Fibroblast of lung (primary cell): ENCODE measurements around the gene TOX4. TPM values are rescaled to one million over a fixed set of nuclear protein-coding genes. Genes with fewer than 3 reads are reported as not detected.

Experiments
- DNase-seq, 2 donors: peaks; one replicate each; pipeline versions ENCODE4 v3.0.0 to v3.0.0-alpha.2; 2010; ENCODE audit warnings: low read depth in 2 of 2
- H2AFZ ChIP-seq: 2 replicates; pipeline ENCODE4 v1.5.1; 2012; ENCODE audit warnings: low read length, control low read depth, inconsistent platforms
- H3K27ac ChIP-seq: 2 replicates; pipeline ENCODE4 v1.5.1; 2011; ENCODE audit warnings: low read length, control low read depth; ENCODE audit not compliant: insufficient read depth
- H3K27me3 ChIP-seq: 2 replicates; pipeline ENCODE4 v1.5.1; 2011; ENCODE audit warnings: mild to moderate bottlenecking, low read length; ENCODE audit not compliant: control insufficient read depth, insufficient read depth
- H3K36me3 ChIP-seq: 2 replicates; pipeline ENCODE4 v1.5.1; 2011; ENCODE audit warnings: low read length; ENCODE audit not compliant: control insufficient read depth, insufficient read depth
- H3K4me1 ChIP-seq: 2 replicates; pipeline ENCODE4 v1.5.1; 2011; ENCODE audit warnings: low read length; ENCODE audit not compliant: control insufficient read depth, insufficient read depth; ENCODE audit errors: extremely low read depth
- H3K4me2 ChIP-seq: 2 replicates; pipeline ENCODE4 v1.5.1; 2011; ENCODE audit warnings: low read length, control low read depth; ENCODE audit not compliant: insufficient read depth; ENCODE audit errors: extremely low read depth
- H3K4me3 ChIP-seq, 4 experiments: fragments of 200-600 bp in 1 of 4; sonication (generic) in 1 of 4; replicated peaks in 1 of 4; 2 replicates each; pipeline ENCODE4 v1.5.1; 2011 to 2016; ENCODE audit warnings: low read length in 4 of 4, low read depth in 3 of 4, mild to moderate bottlenecking in 3 of 4, control low read depth in 2 of 4, inconsistent platforms in 1 of 4, mixed read lengths in 1 of 4; ENCODE audit not compliant: insufficient read depth in 1 of 4; ENCODE audit errors: control extremely low read depth in 1 of 4
- H3K79me2 ChIP-seq: 2 replicates; pipeline ENCODE4 v1.5.1; 2012; ENCODE audit warnings: mild to moderate bottlenecking, low read length, inconsistent platforms; ENCODE audit not compliant: control insufficient read depth, insufficient read depth
- H3K9ac ChIP-seq: 2 replicates; pipeline ENCODE4 v1.5.1; 2011; ENCODE audit warnings: mild to moderate bottlenecking, low read length, control low read depth; ENCODE audit not compliant: insufficient read depth
- H3K9me3 ChIP-seq: 2 replicates; pipeline ENCODE4 v1.5.1; 2012; ENCODE audit warnings: low read depth, low read length; ENCODE audit not compliant: control insufficient read depth, insufficient read depth
- H4K20me1 ChIP-seq: 2 replicates; pipeline ENCODE4 v1.5.1; 2011; ENCODE audit warnings: low read length; ENCODE audit not compliant: control insufficient read depth, insufficient read depth; ENCODE audit errors: extremely low read depth
- EZH2 ChIP-seq: IDR thresholded peaks from 2 replicates; pipeline ENCODE4 v1.5.1; 2012; ENCODE audit warnings: low read length, control low read depth, mild to moderate bottlenecking; ENCODE audit errors: missing control alignments
- polyA plus RNA-seq, 2 donors: library from polyadenylated mRNA; depleted of rRNA in 1 of 2; stranded (reverse) in 1 of 2; unstranded in 1 of 2; fragments of >200 nt; gene quantifications; 2 replicates each; pipeline ENCODE4 v1.2.1, GENCODE V29; 2011 to 2012; ENCODE audit warnings: missing spikeins in 1 of 2
- total RNA-seq: library from RNA; depleted of rRNA; stranded (reverse); fragments of >200 nt; gene quantifications from 2 replicates; pipeline ENCODE4 v1.2.1, GENCODE V29; 2014
- TF ChIP-seq, protein P1 (sequence below), 2 donors: IDR thresholded peaks in 1 of 2; conservative IDR thresholded peaks in 1 of 2; 1 replicate in 1 of 2; 2 replicates in 1 of 2; pipeline ENCODE4 v1.5.1; 2011 to 2012; ENCODE audit warnings: low read length in 2 of 2, control low read depth in 1 of 2, inconsistent platforms in 1 of 2, low read depth in 1 of 2, mild to moderate bottlenecking in 1 of 2

TOX4 gene
- total and polyA plus RNA-seq, 2 donors (not counting 1 experiment from before 2014, with no cell fraction given), result 30.6 to 86.1 TPM

GRCh38 chr14:21534576-21534975, 57.6 kb downstream of the TOX4 start:
- H3K4me2 ChIP-seq, result no peak overlapping the region
- H3K9ac ChIP-seq, result no peak overlapping the region
- H3K79me2 ChIP-seq, result no peaks in the 10 kb centered on the region
- no peak overlapping the region for H2AFZ ChIP-seq
- H3K36me3 ChIP-seq, result no peaks in the 10 kb centered on the region
- no peaks in the 10 kb centered on the region for H4K20me1 ChIP-seq
- TF ChIP-seq, protein P1, sequence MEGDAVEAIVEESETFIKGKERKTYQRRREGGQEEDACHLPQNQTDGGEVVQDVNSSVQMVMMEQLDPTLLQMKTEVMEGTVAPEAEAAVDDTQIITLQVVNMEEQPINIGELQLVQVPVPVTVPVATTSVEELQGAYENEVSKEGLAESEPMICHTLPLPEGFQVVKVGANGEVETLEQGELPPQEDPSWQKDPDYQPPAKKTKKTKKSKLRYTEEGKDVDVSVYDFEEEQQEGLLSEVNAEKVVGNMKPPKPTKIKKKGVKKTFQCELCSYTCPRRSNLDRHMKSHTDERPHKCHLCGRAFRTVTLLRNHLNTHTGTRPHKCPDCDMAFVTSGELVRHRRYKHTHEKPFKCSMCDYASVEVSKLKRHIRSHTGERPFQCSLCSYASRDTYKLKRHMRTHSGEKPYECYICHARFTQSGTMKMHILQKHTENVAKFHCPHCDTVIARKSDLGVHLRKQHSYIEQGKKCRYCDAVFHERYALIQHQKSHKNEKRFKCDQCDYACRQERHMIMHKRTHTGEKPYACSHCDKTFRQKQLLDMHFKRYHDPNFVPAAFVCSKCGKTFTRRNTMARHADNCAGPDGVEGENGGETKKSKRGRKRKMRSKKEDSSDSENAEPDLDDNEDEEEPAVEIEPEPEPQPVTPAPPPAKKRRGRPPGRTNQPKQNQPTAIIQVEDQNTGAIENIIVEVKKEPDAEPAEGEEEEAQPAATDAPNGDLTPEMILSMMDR (conservative IDR thresholded peaks at IDR 0.05 in 1 of 2, IDR thresholded peaks at IDR 0.05 in 1 of 2; ENCODE audit: low read depth in 1 of 2, low read length in 2 of 2), result no peak
- TF ChIP-seq EZH2, result no peak
- H3K4me3 ChIP-seq, result no peak overlapping the region
- H3K27ac ChIP-seq, result no peak overlapping the region
- H3K27me3 ChIP-seq, result peaks cover 37% of the 10 kb centered on the region
- no peak for DNase-seq
- no peaks in the 10 kb centered on the region for H3K4me1 ChIP-seq
- H3K9me3 ChIP-seq, result no peaks in the 10 kb centered on the region

DNA sequence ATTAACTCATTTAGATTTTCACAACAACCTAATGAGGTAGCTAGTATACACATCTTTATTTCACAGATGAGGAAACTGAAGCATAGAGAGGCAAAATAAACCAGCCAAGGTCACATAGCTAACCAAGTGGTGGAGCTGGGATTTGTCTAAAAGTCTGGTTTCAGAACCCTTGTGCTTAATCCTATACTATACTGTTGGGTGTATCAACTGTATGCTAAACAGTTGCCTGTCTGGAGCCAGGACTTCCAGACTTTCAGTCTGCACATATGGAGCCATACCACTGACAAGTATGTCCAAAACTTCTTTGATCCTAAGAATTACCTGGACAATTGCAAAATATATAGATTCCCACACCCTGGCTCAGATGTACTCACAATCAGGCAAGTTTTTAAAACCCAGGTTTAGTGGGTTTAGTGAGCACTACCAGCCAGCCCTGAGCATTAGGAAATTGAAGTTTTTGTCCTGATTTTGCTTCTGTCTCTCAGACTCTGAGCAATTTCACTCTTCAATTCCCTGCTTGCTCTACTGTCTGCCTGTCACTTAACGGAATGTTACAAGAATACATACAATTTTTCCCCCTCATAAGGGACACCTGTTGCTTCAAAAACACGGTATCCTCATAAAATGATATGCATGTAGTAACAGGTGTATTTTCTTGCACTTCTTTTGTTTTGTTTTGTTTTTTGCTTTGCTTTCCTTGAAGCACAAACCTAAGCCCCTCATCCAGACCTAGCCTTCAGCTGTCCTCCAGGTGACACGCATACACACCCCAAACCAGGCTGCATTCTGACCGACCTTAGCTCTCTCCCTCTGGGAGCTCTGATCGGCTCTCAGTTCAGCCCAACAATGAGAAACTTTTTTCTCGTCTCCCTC, 58.8 kb downstream of the TOX4 start:
- no peak overlapping the region for H3K4me2 ChIP-seq
- no peaks in the 10 kb centered on the region for H3K36me3 ChIP-seq
- no peaks in the 10 kb centered on the region for H3K9me3 ChIP-seq
- no peaks in the 10 kb centered on the region for H3K79me2 ChIP-seq
- H3K27ac ChIP-seq, result no peak overlapping the region
- no peak overlapping the region for H3K9ac ChIP-seq
- H3K27me3 ChIP-seq, result peaks cover 37% of the 10 kb centered on the region
- no peaks in the 10 kb centered on the region for H4K20me1 ChIP-seq
- TF ChIP-seq, protein P1 (conservative IDR thresholded peaks at IDR 0.05 in 1 of 2, IDR thresholded peaks at IDR 0.05 in 1 of 2; ENCODE audit: low read depth in 1 of 2, low read length in 2 of 2), result no peak
- TF ChIP-seq EZH2, result peak; percentile 66
- H2AFZ ChIP-seq, result no peak overlapping the region
- H3K4me3 ChIP-seq, result no peak overlapping the region
- no peaks in the 10 kb centered on the region for H3K4me1 ChIP-seq
- no peak for DNase-seq

DNA sequence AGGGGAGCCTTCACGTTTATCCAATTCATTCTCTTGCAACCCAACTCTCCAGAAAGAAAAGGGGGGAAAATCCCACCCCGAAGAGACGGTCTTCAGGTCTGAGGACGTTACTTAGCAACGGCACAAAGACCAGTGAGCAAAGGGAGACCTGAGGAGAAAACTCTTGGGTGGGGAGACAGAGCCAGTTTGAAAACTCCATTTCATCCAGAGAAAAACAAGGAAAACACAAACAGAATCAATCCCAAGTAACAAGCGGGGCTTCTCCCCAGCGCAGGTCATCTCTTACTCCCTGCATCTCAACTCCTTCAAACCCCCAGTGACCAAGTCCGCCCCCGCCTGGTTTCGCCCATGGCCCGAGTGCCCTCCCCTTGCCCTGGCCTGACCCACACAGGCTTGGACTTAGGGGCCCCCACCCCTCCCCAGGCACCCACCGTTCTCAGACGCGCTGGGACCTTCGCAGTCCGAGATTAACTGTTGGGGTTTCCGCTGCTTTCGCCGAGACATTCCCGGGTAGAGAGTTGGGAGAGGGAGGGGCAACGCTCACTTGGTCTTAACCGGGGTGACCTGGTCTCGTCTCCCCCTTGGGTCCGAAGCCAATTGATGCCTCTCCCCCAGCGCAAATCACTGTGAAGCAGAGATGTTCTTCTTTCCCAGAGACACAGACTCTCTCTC, 59.6 kb downstream of the TOX4 start:
- peaks cover 37% of the 10 kb centered on the region for H3K27me3 ChIP-seq
- no peak overlapping the region for H3K27ac ChIP-seq
- H3K79me2 ChIP-seq, result no peaks in the 10 kb centered on the region
- H3K9me3 ChIP-seq, result no peaks in the 10 kb centered on the region
- no peak overlapping the region for H2AFZ ChIP-seq
- no peaks in the 10 kb centered on the region for H4K20me1 ChIP-seq
- H3K4me1 ChIP-seq, result no peaks in the 10 kb centered on the region
- no peaks in the 10 kb centered on the region for H3K36me3 ChIP-seq
- peak overlapping the region; percentile 25 for H3K4me2 ChIP-seq
- peak overlapping the region in 2 of 4 experiments; percentile 41 to 44 for H3K4me3 ChIP-seq
- TF ChIP-seq EZH2, result peak; percentile 77
- TF ChIP-seq, protein P1 (conservative IDR thresholded peaks at IDR 0.05 in 1 of 2, IDR thresholded peaks at IDR 0.05 in 1 of 2; ENCODE audit: low read depth in 1 of 2, low read length in 2 of 2), result no peak
- no peak overlapping the region for H3K9ac ChIP-seq
- no peak for DNase-seq
